PC-9 (cell line): ENCODE data around the gene ITK.

Experiments used
- CTCF ChIP-seq: fragments of 200-600 bp; sonication (generic); conservative IDR thresholded peaks from 2 replicates; pipeline ENCODE4 v1.6.1; 2017; ENCODE audit warnings: mixed run types, antibody characterized with exemption, mild to moderate bottlenecking, moderate library complexity
- EZH2 ChIP-seq: fragments of 200-600 bp; sonication (generic); IDR thresholded peaks from 2 replicates; pipeline ENCODE4 v1.8.0; 2017; ENCODE audit warnings: antibody characterized with exemption, low read depth

GRCh38 chr5:157165668-157166067 is 15.0 kb upstream of the ITK start:
- no peak for TF ChIP-seq EZH2
- no peak for TF ChIP-seq CTCF
